GM03348 (cell line): ENCODE measurements around the gene HENMT1.
"Not testable (repeated sequence)": the region's sequence is repeated elsewhere in the genome, so short reads cannot be mapped to it uniquely, and the experiment has no call there.

ENCODE experiments used
- DNase-seq: peaks from one replicate; pipeline ENCODE4 v3.0.0; 2012; ENCODE audit warnings: low spot score

Gene HENMT1

GRCh38 chr1:108661030-108661609 lies at the start of gene HENMT1:
TSS of gene HENMT1 (minus strand) at chr1:108661093. CDS start at chr1:108659884, 1,209 bp downstream.
- DNase-seq = peak; percentile 80

DNA sequence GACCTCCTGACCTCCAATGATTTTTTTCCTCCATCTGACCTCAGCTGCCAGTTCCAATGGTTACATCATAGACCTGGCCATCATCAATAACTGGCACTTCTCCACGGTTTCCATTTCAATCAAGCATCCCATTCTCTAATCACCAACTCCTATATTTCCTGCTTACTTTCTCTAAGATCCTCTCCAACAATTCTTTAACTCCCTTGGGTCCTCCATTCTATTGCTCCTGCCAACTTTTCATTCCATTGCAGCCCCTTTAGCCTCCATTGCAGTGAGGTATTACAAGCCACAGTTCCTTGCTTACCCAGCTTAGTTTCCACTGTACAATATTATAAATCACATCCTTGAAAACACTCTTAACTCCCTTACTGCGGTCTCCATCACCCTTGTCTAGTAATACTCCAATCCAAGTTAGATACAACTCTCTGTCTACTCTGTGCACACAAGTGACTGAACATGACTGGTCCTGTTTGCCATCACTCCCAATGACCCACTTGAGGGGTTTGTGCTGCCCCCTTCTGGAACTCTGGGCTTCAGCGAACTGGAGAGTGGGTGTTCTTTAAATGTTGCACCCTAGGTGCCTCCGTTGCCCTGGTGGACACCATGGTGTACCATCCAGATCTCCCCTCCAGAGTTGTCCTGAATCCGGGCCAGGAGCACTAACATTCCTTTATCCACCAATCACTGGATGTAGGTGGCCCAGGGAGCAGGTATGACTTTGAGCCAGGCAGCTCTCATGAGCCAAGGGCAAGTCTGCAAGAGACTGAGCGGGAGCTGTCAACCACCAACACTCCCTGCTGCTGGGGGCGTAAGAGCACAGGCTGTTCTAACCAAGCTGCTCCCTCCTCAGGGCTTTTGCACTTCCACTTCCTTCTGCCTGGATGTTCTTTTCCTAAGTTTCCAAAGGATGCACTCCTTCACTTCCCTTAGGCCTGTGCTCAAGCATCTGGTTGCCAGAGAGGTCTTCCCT lies 48.1 kb upstream of the HENMT1 start:
- DNase-seq = no peak

GRCh38 chr1:108706643-108707042 lies 45.8 kb upstream of the HENMT1 start:
- DNase-seq = no peak

GRCh38 chr1:108704496-108704895 lies 43.6 kb upstream of the HENMT1 start:
- DNase-seq = peak; percentile 75

- DNase-seq = no peak
Observed at GRCh38 chr1:108703939-108704338, 43.0 kb upstream of the HENMT1 start.

- DNase-seq = not testable (repeated sequence)
Observed at GRCh38 chr1:108702109-108702508, 41.2 kb upstream of the HENMT1 start.

DNA sequence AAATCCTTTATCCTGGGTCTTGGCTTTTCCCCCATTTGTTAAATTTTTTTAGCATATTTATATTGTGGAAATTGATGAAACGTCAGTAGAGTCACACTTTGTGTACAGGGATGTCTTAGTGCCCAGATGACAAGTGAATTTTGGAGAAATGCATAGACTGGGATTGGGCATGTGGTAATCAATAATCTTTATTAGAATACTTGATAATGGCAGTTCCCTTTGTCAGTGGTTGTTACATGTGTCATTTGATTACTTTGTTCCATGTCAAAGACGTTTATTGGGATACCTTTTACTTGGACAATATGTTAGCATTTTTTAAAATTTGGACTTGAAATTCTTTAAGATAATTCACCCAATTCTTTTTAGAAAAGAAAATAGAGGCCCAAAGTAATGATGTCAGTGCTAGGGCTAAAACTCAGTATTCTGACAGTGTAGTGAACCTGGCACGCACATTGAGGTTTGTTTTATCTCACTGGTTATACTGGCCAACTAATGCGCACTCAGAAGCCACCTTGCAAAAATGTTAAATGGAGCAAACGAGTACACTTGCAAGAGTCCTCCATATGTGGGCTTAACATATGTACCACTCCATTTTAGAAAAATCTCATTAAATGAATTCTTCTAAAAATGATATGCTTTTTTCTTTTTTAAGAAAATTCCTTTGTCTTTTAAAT lies 40.4 kb upstream of the HENMT1 start:
- no peak for DNase-seq

DNA sequence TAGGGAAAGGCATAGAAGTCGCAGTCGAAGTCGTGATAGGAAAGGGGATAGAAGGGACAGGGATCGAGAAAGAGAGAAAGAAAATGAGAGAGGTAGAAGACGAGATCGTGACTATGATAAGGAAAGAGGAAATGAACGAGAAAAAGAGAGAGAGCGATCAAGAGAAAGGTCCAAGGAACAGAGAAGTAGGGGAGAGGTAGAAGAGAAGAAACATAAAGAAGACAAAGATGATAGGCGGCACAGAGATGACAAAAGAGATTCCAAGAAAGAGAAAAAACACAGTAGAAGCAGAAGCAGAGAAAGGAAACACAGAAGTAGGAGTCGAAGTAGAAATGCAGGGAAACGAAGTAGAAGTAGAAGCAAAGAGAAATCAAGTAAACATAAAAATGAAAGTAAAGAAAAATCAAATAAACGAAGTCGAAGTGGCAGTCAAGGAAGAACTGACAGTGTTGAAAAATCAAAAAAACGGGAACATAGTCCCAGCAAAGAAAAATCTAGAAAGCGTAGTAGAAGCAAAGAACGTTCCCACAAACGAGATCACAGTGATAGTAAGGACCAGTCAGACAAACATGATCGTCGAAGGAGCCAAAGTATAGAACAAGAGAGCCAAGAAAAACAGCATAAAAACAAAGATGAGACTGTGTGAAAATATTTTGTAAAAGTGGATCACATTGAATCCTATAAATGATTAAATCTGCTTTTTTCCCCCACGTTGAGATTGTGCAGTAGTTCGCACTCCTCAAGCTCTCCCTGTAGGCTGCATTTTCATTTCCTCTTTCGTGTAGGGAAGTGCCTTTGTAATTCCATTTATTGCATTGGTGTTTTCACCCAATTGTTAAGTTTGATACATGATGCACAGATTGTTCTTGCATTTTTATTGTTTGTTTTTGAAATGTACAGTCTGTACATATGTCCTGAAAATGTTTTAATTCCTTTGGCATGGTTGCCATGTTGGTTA lies 38.8 kb upstream of the HENMT1 start:
- DNase-seq = no peak

- DNase-seq = no peak
Observed at GRCh38 chr1:108695535-108695934, 34.6 kb upstream of the HENMT1 start.

DNA sequence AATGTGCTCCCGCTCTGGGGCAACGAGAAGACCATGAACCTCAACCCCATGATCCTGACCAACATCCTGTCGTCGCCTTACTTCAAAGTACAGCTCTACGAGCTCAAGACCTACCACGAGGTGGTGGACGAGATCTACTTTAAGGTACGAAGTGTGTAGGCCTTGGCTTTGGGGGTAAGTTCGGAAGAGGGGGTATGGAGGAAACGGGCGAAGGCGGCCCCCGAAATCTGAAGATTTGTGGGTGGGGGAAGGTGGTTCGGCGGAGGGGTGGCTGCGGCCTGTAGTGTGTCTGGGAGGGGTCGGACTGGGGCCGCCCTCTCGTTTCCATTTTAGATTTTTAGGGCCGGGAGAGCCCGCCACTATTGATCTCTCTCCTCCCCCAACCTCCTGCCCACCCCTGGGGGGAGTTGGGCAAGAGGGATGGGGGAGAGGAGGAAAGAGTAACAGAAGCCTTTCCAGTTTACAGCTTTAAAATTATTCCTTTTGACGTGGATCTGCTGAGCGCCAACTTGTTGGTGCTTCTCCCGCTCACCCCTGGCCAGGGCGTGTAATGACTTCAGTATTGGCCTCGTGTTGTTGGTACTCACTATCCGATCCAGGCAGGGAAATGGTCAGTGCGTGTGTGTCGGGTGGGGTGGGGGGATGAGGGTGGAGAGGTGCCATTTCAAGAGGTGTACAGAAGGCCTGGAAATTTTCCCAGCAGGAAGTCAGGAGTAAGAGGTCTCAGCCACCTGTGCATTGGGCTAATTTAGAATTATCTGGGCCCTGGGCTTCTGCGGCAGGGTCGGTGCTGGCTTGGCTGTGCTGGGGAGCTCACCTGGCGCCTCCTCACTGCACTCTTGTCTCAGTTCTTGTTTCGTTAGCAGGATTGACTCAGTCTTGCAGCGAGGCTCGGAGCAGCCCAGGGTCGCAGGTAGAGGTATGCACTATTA lies 32.1 kb upstream of the HENMT1 start:
- peak; percentile 51 for DNase-seq

- peak; percentile 97 for DNase-seq
Observed at GRCh38 chr1:108691942-108692723, 31.2 kb upstream of the HENMT1 start, which contains the start of gene PRPF38B. TSS of gene PRPF38B (plus strand) at chr1:108692310. CDS start at chr1:108692592, 282 bp downstream.

DNA sequence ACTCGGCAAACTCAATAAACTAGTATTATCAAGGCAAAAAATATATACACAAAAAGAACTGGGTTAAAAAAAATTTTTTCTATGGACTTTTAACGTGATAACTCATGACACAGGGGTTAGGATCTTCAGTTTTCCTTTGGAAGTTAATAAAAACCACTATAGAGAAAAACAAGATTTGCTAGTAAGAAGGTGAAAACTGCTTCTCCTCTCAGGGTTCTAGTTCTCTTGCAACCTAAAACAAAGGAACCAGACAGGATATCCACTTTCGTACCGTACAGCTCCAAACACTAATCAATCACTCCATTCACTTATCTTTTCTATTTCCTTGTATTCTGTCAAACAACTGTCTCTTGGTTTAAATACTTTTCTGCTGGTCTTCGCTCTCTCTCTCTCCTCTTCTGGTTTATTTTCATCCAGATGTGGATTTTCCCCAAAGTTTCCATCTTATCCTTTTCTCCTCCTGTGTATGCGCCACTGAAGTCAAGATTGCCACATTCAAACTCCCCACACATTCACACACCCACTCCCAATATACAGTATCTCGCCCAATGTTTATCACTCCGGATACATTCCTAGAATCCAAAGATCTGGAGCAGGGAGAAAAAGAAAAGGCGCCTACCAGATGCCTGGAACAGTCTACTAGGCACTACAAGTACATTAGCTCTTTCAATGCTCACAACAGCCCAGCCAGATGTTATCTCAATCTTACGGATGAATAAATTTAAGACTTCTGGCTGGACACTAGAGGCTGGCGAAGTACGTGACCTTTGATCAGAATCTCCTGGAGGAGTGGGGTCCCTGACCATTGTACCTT lies 30.4 kb upstream of the HENMT1 start:
- peak; percentile 23 for DNase-seq

DNA sequence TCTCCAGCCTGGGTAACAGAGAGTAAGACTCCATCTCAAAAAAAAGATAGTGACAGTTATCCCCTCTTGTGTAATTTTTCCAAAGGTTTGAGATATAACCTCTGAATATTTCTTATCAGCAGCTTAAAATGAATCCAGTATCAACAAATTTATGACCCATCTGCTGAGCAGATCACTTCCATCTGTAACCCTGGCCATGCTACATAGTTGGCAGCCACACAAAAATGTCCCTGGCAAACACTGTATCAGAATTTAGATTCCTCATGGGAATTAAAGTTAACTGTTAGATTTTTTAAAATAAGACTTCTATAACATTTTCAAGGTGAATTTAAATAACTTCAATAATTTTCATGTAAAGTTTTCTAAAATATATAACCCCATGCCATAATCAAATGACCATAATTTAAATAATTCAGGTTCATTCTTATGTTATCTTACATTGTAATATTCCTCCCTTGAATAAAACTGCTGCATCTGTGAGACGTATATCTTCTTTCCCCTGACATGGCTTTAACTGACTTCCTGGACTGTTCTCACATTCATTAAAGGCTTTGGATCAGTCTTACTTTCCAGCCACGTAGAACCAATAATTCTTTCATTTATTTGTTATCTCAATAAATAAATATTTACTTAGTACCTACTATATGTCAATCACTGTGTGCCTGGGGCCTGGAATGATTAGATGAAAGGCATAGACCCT lies 25.9 kb upstream of the HENMT1 start:
- peak; percentile 71 for DNase-seq

DNA sequence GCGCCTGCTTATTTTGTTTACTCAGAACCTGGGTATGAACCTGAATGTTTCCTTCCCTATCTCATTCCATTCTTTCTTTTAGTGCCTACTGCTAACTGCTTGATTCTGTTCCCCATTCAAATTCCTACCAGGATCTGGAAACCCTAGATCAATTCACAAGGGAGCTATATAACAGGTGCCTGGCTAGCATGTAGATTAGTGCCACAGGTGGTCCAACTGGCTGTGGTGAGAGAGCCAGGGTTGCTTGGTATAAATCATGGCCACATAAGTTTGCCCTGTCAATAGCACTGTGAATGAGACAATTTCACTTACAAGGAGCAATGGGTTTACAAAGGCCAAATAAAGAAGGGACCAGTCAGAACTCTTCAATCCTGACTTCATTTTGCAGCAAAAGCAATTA lies 24.6 kb upstream of the HENMT1 start:
- no peak for DNase-seq

DNA sequence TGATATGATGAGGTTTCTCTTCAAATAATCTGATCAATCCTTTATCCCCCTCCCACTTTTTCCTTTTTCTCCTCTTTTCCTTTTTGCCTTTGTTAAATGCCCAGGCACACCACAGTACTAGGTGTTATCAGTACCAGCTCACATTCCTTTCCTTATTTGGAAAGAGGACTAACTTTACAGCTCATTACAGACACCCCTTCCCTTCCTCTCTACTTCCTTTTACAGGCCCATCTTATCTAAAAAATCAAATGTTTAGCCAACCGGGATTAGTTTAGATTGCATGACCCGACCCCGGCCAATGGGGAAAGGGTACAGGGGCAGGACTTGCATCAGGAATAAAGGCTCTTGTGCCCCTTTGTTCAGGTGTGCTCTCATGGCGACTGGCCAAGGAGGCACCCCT lies 20.8 kb upstream of the HENMT1 start:
- DNase-seq = not testable (repeated sequence)

- no peak for DNase-seq
Observed at GRCh38 chr1:108679586-108680213, 18.8 kb upstream of the HENMT1 start.

DNA sequence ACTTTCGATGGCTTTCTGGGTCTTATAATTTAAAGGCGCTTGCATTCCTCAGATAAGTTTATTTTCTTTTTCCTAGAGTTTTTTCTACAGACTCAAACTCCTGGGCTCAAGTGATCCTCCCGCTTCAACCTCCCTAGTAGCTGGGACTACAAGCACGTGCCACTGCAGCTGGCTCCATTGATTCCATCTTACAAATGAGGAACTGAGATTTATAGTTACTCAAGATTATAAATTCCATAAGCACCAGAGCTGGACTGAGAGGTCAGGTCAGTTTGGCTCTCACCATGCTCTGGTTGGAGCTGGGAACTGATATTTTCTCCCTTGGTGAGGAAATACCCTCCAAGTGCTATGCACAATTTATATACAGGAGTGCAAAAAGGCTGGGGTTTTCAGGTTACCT lies 17.8 kb upstream of the HENMT1 start:
- DNase-seq = no peak

DNA sequence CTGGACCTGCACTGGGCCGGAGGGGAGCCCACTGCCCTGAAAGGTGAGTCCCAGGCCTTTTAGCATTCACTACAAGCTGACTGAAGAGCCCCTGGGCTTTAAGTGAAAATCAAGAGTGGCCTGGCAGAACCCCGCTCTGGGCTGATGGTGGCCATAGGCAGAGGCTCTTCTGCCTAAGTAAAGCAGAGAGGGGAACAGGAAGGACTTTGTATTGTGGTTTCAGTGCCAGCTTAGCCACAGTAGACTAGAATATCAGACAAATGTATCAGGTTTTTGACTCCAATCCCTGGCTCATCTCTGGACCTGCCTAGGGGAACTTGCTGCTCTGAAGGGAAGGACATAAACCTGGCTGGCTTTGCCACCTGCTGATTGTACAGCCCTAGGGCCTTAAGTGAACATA lies 10.2 kb upstream of the HENMT1 start:
- DNase-seq = no peak
